HCT116 (cell line): Measurements from ENCODE around the gene MLLT3. TPM values are rescaled to one million over a fixed set of nuclear protein-coding genes. Genes with fewer than 3 reads are reported as not detected.

Source experiments
- ATAC-seq: fragments of 200-7000 bp; cut with Tn5 transposase; 2 replicates; pipeline ENCODE4 v1.9.1; 2020; ENCODE audit warnings: mild to moderate bottlenecking, moderate library complexity
- BruUV-seq: library from RNA; stranded (reverse); fragments of 400-500 nt; replicated peaks from 2 replicates; lab custom pipeline; 2021; lab: Mats Ljungman, UMichigan
- CTCF ChIA-PET: fragments of 300-600 bp; sonication (Branson Sonifier 250); formaldehyde crosslinking; loops from one replicate; lab custom pipeline; 2021; ENCODE audit warnings: antibody characterized with exemption; lab: Charles Lee
- POLR2A ChIA-PET: fragments of 300-600, 350-600 bp; sonication (Branson Sonifier 250); formaldehyde crosslinking; loops from one replicate; lab custom pipeline; 2021; ENCODE audit warnings: antibody characterized with exemption; lab: Charles Lee
- RAD21 ChIA-PET, 2 experiments: fragments of 300-600 bp; sonication (Branson Sonifier 250); formaldehyde crosslinking; loops; one replicate each; lab custom pipeline; 2023; ENCODE audit warnings: low total read pairs in 2 of 2; ENCODE audit not compliant: uncharacterized antibody in 2 of 2, unreplicated experiment in 2 of 2, low non-redundant PET in 1 of 2; lab: Charles Lee
- DNase-seq: peaks from one replicate; pipeline ENCODE4 v3.0.0-alpha.2; 2010; ENCODE audit warnings: low read depth, low spot score
- H2AFZ ChIP-seq: fragments of 200-600 bp; shearing (Covaris generic), sonication (generic); 2 replicates; pipeline ENCODE4 v1.6.1; 2017; ENCODE audit warnings: low read depth, mixed run types, mixed read lengths, antibody characterized with exemption, low read length; ENCODE audit not compliant: poor library complexity, severe bottlenecking
- H3K27ac ChIP-seq: 2 replicates; pipeline ENCODE4 v1.5.1; 2012; ENCODE audit warnings: low read depth, low read length
- H3K27me3 ChIP-seq: fragments of 200-600 bp; sonication (generic); 2 replicates; pipeline ENCODE4 v1.6.1; 2016; ENCODE audit warnings: mixed run types, low read length, mixed read lengths; ENCODE audit not compliant: insufficient read depth
- H3K36me3 ChIP-seq, 2 experiments: fragments of 200-500 bp in 1 of 2; fragments of 200-600 bp in 1 of 2; sonication (Bioruptor generic) in 1 of 2; sonication (generic) in 1 of 2; 2 replicates each; pipeline versions ENCODE4 v1.5.1 to v1.6.1; 2014 to 2016; ENCODE audit warnings: low read length in 2 of 2, inconsistent platforms in 1 of 2, mixed read lengths in 1 of 2, mixed run types in 1 of 2; ENCODE audit not compliant: insufficient read depth in 2 of 2, control insufficient read depth in 1 of 2
- H3K4me1 ChIP-seq, 2 experiments: fragments of 200-600 bp in 1 of 2; sonication (generic) in 1 of 2; 2 replicates each; pipeline versions ENCODE4 v1.5.1 to v1.6.1; 2012 to 2017; ENCODE audit warnings: low read length in 2 of 2, inconsistent platforms in 1 of 2, mild to moderate bottlenecking in 1 of 2, mixed read lengths in 1 of 2, mixed run types in 1 of 2, moderate library complexity in 1 of 2; ENCODE audit not compliant: insufficient read depth in 2 of 2, control insufficient read depth in 1 of 2
- H3K4me2 ChIP-seq: fragments of 200-600 bp; sonication (generic); 2 replicates; pipeline ENCODE4 v1.6.1; 2017; ENCODE audit warnings: mixed run types, low read length, mixed read lengths
- H3K4me3 ChIP-seq, 2 experiments: fragments of 200-600 bp in 1 of 2; sonication (generic) in 1 of 2; replicated peaks in 1 of 2; 2 replicates each; pipeline ENCODE4 v1.5.1; 2011 to 2016; ENCODE audit warnings: low read length in 2 of 2, control low read depth in 1 of 2, low read depth in 1 of 2, mild to moderate bottlenecking in 1 of 2, mixed read lengths in 1 of 2, mixed run types in 1 of 2
- H3K79me2 ChIP-seq: fragments of 200-600 bp; sonication (generic); 2 replicates; pipeline ENCODE4 v1.6.1; 2017; ENCODE audit warnings: mild to moderate bottlenecking, mixed run types, low read length, moderate library complexity, mixed read lengths; ENCODE audit not compliant: insufficient read depth
- H3K9ac ChIP-seq: fragments of 200-600 bp; sonication (generic); 2 replicates; pipeline ENCODE4 v1.6.1; 2016; ENCODE audit warnings: low read length, mixed read lengths
- H3K9me2 ChIP-seq: fragments of 200-600 bp; sonication (generic), shearing (Covaris generic); 2 replicates; pipeline ENCODE4 v1.6.1; 2017; ENCODE audit warnings: mixed run types, mild to moderate bottlenecking, moderate library complexity; ENCODE audit not compliant: insufficient read depth
- H3K9me3 ChIP-seq, 2 experiments: fragments of 200-500 bp in 1 of 2; fragments of 200-600 bp in 1 of 2; sonication (Bioruptor generic) in 1 of 2; sonication (generic) in 1 of 2; 2 replicates each; pipeline ENCODE4 v1.6.1; 2014 to 2017; ENCODE audit warnings: low read length in 2 of 2, mixed read lengths in 2 of 2, inconsistent platforms in 1 of 2, low read depth in 1 of 2, mild to moderate bottlenecking in 1 of 2, mixed run types in 1 of 2, moderate library complexity in 1 of 2; ENCODE audit not compliant: control insufficient read depth in 1 of 2, insufficient read depth in 1 of 2
- H4K20me1 ChIP-seq: fragments of 200-600 bp; sonication (generic), shearing (Covaris generic); 2 replicates; pipeline ENCODE4 v1.6.1; 2017; ENCODE audit warnings: mixed run types, mild to moderate bottlenecking, moderate library complexity; ENCODE audit not compliant: insufficient read depth
- CBX3 ChIP-seq: IDR thresholded peaks from 2 replicates; pipeline ENCODE4 v1.6.1; 2012; ENCODE audit warnings: low read depth
- CEBPB ChIP-seq: IDR thresholded peaks from 2 replicates; pipeline ENCODE4 v1.6.1; 2012; ENCODE audit warnings: low read depth
- CTCF ChIP-seq, 3 experiments: fragments of 200-600 bp in 1 of 3; sonication (generic) in 1 of 3; IDR thresholded peaks in 2 of 3; conservative IDR thresholded peaks in 1 of 3; 2 replicates each; pipeline ENCODE4 v1.5.1; 2012 to 2017; ENCODE audit warnings: low read depth in 2 of 3, low read length in 2 of 3, antibody characterized with exemption in 1 of 3, borderline replicate concordance in 1 of 3, control low read depth in 1 of 3, mild to moderate bottlenecking in 1 of 3, mixed read lengths in 1 of 3, mixed run types in 1 of 3, moderate library complexity in 1 of 3; ENCODE audit not compliant: insufficient read depth in 1 of 3
- ELF1 ChIP-seq: IDR thresholded peaks from 2 replicates; pipeline ENCODE4 v1.6.1; 2012; ENCODE audit warnings: low read depth, borderline replicate concordance
- EZH2phosphoT487 ChIP-seq: fragments of 200-600 bp; IDR thresholded peaks from 2 replicates; pipeline ENCODE4 v1.6.1; 2018; ENCODE audit warnings: antibody characterized with exemption, borderline replicate concordance
- POLR2A ChIP-seq: IDR thresholded peaks from 2 replicates; pipeline ENCODE4 v1.7.0; 2011; ENCODE audit warnings: borderline replicate concordance; ENCODE audit not compliant: insufficient read depth, insufficient read length; ENCODE audit errors: extremely low read depth
- SIN3A ChIP-seq: IDR thresholded peaks from 2 replicates; pipeline ENCODE4 v1.6.1; 2012; ENCODE audit warnings: low read depth
- SRF ChIP-seq: IDR thresholded peaks from 2 replicates; pipeline ENCODE4 v1.6.1; 2012; ENCODE audit warnings: low read depth
- TCF7L2 ChIP-seq: IDR thresholded peaks from 2 replicates; pipeline ENCODE4 v1.7.0; 2011; ENCODE audit warnings: borderline replicate concordance, inconsistent platforms; ENCODE audit not compliant: insufficient read depth, insufficient read length; ENCODE audit errors: extremely low read depth
- intact Hi-C: fragments of 100-400 bp; cut with micrococcal nuclease; formaldehyde crosslinking; loops from 2 replicates; pipeline ENCODE4 v1.10.0; 2022
- total RNA-seq: library from RNA; stranded (reverse); gene quantifications from one replicate; pipeline ENCODE4 v1.2.1, GENCODE V29; 2021; ENCODE audit not compliant: unreplicated experiment

Gene MLLT3
- total RNA-seq, 1 experiment from 2014 or later: 4.3 TPM

- RAD21 ChIA-PET: no interaction called here
- no peak overlapping the region for H3K4me3 ChIP-seq
- no peak overlapping the region for H3K4me2 ChIP-seq
- no peaks in the 10 kb centered on the region for H3K79me2 ChIP-seq
- intact Hi-C loops: no loop called here
- H3K36me3 ChIP-seq: no peaks in the 10 kb centered on the region
- peaks cover 0 to 5% of the 10 kb centered on the region in 2 experiments; a peak in 1 of 4 replicates for H3K4me1 ChIP-seq
- no peak for DNase-seq
- CTCF ChIA-PET: interaction anchor here (1.2 to 1.3 kb wide), 2 partner anchors 92 to 324 kb away, joined by 3 to 4 read pairs; no protein-coding TSS in a partner anchor
- H4K20me1 ChIP-seq: no peaks in the 10 kb centered on the region
- H3K9ac ChIP-seq: no peak overlapping the region
- no peak for ATAC-seq
- no TSS peak for BruUV-seq
- no peak overlapping the region for H2AFZ ChIP-seq
- no peak overlapping the region for H3K27ac ChIP-seq
- no peaks in the 10 kb centered on the region for H3K9me3 ChIP-seq
- POLR2A ChIA-PET: no interaction called here
- H3K9me2 ChIP-seq: no peaks in the 10 kb centered on the region
- no peak for TF ChIP-seq CBX3
- TF ChIP-seq TCF7L2: no peak
- no peak for TF ChIP-seq CEBPB
- TF ChIP-seq SRF: no peak
- no peak for TF ChIP-seq POLR2A
- TF ChIP-seq SIN3A: no peak
- TF ChIP-seq EZH2phosphoT487: no peak
- no peak for TF ChIP-seq ELF1
- no peak for TF ChIP-seq CTCF (IDR thresholded peaks at IDR 0.05 in 2 of 3, conservative IDR thresholded peaks at IDR 0.05 in 1 of 3; ENCODE audit: borderline replicate concordance in 1 of 3, insufficient read depth in 1 of 3, low read depth in 2 of 3, low read length in 2 of 3)
- H3K27me3 ChIP-seq: no peaks in the 10 kb centered on the region
These were observed 5.5 kb downstream of the MLLT3 start for GRCh38 chr9:20616808-20617207.
